ENCODE results near the gene PGLYRP2. TPM values are rescaled to one million over a fixed set of nuclear protein-coding genes. Genes with fewer than 3 reads are reported as not detected.

The PGLYRP2 gene
- total RNA-seq, 2 experiments from 2014 or later = 0.08 TPM; not detected in 1

DNA sequence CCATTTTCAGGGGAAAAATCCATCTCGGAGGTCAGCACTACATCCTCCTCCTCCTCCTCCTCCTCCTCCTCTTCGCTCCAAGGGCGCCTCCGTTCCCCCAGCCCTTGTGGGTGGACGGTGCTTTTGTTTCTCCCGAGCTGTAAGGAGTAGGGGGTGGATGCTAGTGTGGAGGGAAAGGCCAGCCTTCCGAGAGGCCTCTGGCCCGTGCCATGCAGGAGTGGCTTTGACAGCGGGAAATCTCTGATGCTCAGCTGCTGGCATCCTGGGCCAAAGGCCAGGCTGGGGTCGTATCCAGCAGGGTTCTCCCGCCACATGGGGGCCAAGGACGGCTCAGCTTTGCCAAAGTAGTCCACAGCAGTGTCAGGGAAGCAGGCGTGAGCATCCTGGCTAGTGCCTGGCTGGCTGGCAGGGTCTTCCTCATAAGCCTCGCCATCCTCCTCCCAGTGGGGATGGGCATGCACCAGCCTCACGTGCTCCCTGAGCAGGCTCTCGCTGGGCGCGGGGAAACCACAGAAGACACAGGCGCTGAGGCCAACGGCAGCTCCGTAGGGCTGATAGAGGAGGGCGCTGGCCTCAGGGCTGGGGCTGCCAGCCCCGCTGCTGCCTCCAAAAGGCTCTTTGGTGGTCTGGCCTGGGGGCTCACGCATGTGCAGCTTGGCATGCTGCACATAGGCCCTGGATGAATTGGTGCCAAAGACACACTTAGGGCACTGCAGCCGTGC is 40.1 kb downstream of the PGLYRP2 start:
- Mint-ChIP-seq H3K27me3 (no peaks in the 10 kb centered on the region), H3K9me3 (no peaks in the 10 kb centered on the region), H3K36me3 (ENCODE audit: low read depth) (no peaks in the 10 kb centered on the region), H3K27ac (no peak overlapping the region), H3K4me1 (no peaks in the 10 kb centered on the region), H3K4me3 (no peak overlapping the region)
- POLR2A ChIA-PET = no interaction called here
- CTCF ChIA-PET = interaction anchor here (0.6 to 3.8 kb wide), 3 partner anchors 20 to 1539 kb away, joined by 3 to 16 read pairs (median 3); partner anchors contain the start of gene AKAP8L
- DNase-seq = no peak

DNA sequence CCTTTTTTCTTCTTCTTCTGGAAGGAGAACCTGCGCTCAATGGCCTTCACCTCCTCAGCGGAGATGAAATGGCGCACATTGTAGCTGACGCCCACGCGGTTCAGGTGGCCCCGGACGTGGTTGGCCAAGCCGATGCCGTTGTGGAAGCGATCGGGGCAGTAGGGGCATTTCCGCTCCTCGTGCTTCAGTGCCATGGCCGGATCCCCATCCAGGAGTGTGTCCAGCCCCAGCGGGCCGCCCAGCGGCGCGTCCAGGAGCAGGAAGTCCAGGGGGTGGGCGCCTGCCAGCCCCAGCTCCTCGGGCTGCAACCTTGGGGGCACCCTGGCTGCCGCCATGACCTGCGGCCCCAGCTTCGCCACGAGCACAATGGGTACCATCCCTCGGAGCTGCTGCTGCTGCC is 40.7 kb downstream of the PGLYRP2 start:
- Mint-ChIP-seq H3K4me3 (no peak overlapping the region), H3K36me3 (ENCODE audit: low read depth) (no peaks in the 10 kb centered on the region), H3K4me1 (peaks cover 1% of the 10 kb centered on the region), H3K9me3 (no peaks in the 10 kb centered on the region), H3K27me3 (no peaks in the 10 kb centered on the region), H3K27ac (no peak overlapping the region)
- POLR2A ChIA-PET = no interaction called here
- CTCF ChIA-PET = interaction anchor here (0.6 to 3.8 kb wide), 2 partner anchors 19 to 1538 kb away, joined by 3 to 16 read pairs; partner anchors contain the start of gene AKAP8L
- DNase-seq = no peak

DNA sequence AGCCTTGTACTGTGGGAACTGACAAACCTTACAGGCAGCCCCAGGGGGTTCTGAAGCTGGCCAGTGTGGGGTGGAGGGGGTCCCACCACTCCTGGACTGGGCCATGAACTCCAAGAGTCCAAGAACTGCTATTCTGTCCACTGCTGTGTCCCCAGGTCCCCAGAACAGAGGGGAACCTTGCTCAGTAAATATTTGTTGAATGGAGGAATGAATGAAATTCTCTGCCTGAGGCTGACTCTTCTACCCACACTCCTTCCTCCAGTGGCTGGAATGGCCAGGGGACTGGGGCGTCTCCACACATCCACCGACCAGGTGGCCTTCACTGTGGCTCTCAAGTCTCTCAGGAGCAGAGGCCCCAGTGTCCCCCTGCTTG is 41.2 kb downstream of the PGLYRP2 start:
- no peaks in the 10 kb centered on the region for H3K27me3 Mint-ChIP-seq
- no peaks in the 10 kb centered on the region for H3K36me3 Mint-ChIP-seq (ENCODE audit: low read depth)
- ChIA-PET CTCF (interaction anchor here (1.2 to 3.8 kb wide), 2 partner anchors 8 to 19 kb away, joined by 3 to 16 read pairs; partner anchors contain the start of gene AKAP8L), POLR2A (no interaction called here)
- no peak for DNase-seq
- peaks cover 6% of the 10 kb centered on the region for H3K4me1 Mint-ChIP-seq
- H3K9me3 Mint-ChIP-seq = no peaks in the 10 kb centered on the region
- H3K4me3 Mint-ChIP-seq = no peak overlapping the region
- no peak overlapping the region for H3K27ac Mint-ChIP-seq

DNA sequence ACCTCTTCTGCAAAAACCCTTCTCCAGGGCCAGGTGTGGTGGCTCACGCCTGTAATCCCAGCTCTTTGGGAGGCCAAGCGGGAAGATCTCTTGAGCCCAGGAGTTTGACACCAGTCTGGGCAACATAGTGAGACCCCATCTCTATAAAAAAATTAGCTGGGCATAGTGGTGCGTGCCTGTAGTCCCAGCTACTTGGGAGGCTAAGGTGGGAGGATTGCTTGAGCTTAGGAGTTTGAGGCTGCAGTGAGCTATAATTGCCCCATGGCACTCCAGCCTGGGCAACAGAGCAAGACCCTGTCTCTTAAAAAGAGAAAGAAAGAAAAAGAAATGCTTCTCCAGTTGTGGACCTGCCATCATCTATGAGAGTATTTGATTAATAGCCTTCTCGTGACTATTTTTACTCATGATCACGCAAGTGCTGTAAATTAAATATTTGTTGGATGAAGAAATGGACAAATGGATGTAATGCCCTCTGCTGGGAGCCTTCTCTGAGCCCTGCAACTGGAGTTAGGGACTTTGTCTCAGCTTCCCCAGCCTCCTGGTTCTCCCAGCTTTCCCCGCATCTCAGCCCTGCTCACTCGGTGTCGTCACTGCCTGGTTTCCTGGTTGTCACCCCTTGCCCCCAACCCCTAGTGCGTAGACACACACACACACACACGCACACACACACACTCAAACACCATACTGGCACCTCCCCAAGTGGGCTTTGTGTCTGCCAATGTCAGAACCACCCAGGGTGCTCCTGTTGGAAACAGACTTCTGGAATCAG is 41.8 kb downstream of the PGLYRP2 start:
- no peaks in the 10 kb centered on the region for H3K36me3 Mint-ChIP-seq (ENCODE audit: low read depth)
- no peak overlapping the region for H3K27ac Mint-ChIP-seq
- no peak overlapping the region for H3K4me3 Mint-ChIP-seq
- CTCF ChIA-PET = interaction anchor here (0.7 to 3.8 kb wide), 7 partner anchors 8 to 120 kb away, joined by 3 to 16 read pairs (median 5); partner anchors contain the start of gene AKAP8L
- no peaks in the 10 kb centered on the region for H3K9me3 Mint-ChIP-seq
- POLR2A ChIA-PET = no interaction called here
- peaks cover 10% of the 10 kb centered on the region for H3K4me1 Mint-ChIP-seq
- H3K27me3 Mint-ChIP-seq = no peaks in the 10 kb centered on the region
- no peak for DNase-seq

DNA sequence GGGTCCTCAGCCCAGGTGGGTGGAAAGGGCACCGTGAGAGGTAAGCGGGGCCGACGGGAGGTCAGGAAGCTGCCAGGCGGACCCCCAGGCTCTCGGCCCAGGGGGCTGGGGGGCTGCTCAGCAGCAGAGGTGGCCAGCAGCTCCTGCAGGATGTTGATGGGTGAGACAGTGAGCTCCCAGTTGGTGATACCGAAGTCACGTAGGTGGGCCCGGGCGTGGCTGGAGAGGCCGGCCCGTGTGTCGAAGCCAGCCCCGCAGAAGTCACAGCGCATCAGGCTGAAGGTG is 42.5 kb downstream of the PGLYRP2 start:
- Mint-ChIP-seq H3K4me1 (peaks cover 13% of the 10 kb centered on the region), H3K4me3 (no peak overlapping the region), H3K36me3 (ENCODE audit: low read depth) (no peaks in the 10 kb centered on the region), H3K9me3 (no peaks in the 10 kb centered on the region), H3K27me3 (no peaks in the 10 kb centered on the region), H3K27ac (no peak overlapping the region)
- no peak for DNase-seq
- CTCF ChIA-PET = interaction anchor here (1.0 to 3.8 kb wide), 6 partner anchors 9 to 121 kb away, joined by 3 to 16 read pairs (median 6); partner anchors contain the start of gene AKAP8L
- POLR2A ChIA-PET = no interaction called here

DNA sequence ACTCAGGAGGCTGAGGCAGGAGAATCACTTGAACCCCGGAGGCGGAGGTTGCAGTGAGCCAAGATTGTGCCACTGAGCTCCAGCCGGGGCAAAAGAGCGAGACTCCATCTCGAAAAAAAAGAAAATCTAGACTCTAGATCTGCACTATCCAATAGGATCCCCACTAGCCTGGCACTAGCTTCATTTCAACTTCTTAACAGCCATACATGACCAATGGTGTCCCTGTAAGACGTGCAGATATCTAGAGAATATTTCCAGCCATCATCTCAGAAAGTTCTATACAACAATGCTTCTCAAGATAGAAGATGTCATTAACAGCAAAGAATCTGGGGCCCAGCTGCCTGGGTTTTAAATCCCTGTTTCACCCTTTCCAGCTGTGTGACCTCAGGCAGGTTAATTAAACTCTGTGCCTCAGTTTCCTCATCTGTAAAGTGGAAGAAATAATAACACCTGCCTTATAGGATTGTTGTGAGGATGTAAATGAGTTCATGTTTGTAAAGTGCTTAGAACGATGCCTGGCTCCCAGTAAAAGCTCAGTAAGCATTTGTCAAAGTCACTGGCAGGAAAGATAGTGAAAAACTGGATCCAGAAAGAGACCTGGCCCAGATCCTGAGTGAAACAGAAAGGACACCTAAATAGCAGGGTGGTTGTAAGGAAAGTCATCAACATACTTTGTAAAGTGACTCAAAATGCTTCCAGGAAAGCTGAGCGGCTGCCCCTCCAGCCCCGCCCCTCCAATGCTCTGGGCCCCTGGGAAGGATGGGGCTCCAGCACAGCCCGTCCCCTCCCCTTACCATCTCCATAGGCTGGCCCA is 43.1 kb downstream of the PGLYRP2 start:
- no peak overlapping the region for H3K4me3 Mint-ChIP-seq
- H3K9me3 Mint-ChIP-seq = no peaks in the 10 kb centered on the region
- peaks cover 19% of the 10 kb centered on the region for H3K4me1 Mint-ChIP-seq
- H3K27ac Mint-ChIP-seq = no peak overlapping the region
- no peaks in the 10 kb centered on the region for H3K27me3 Mint-ChIP-seq
- peaks cover 5% of the 10 kb centered on the region for H3K36me3 Mint-ChIP-seq (ENCODE audit: low read depth)
- ChIA-PET CTCF (interaction anchor here (1.0 to 3.8 kb wide), 6 partner anchors 8 to 121 kb away, joined by 3 to 16 read pairs (median 6); partner anchors contain the start of gene AKAP8L), POLR2A (interaction anchor here (0.6 kb wide), 2 partner anchors 29 to 47 kb away, joined by 5 to 6 read pairs; no protein-coding TSS in a partner anchor)
- DNase-seq = no peak

DNA sequence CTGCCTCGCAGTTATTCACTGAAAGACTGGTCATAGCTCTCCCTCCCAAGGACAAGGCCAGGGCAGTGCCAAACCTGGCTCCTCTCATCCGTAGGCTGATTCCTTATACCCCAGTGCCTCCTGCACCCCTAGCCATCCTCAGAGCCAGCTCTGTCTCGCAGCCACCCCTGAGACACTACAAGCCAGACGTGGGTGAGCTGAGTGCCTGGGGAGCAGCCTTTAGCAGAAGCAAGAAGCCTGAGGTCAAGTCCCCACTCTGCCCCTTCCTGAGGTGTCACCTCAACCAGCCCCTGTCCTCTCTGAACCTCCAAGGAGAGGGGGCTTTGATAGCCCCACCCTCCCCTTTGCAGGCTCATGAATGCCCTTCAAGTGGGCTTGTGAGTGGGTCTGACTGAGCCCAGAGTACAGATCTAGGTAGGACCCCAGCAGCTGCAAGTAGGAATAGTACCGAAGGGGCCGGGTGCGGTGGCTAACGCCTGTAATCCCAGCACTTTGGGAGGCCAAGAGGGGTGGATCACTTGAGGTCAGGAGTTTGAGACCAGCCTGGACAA is 45.7 kb downstream of the PGLYRP2 start:
- H3K36me3 Mint-ChIP-seq (ENCODE audit: low read depth) = peaks cover 5% of the 10 kb centered on the region
- H3K27me3 Mint-ChIP-seq = no peaks in the 10 kb centered on the region
- ChIA-PET CTCF (interaction anchor here (0.8 to 3.1 kb wide), 5 partner anchors 14 to 453 kb away, joined by 3 to 31 read pairs (median 5); partner anchors contain the start of gene AKAP8L), POLR2A (no interaction called here)
- peaks cover 28% of the 10 kb centered on the region for H3K4me1 Mint-ChIP-seq
- peak overlapping the region; percentile 91 for H3K4me3 Mint-ChIP-seq
- no peak for DNase-seq
- H3K9me3 Mint-ChIP-seq = no peaks in the 10 kb centered on the region
- H3K27ac Mint-ChIP-seq = peak overlapping the region; percentile 97

DNA sequence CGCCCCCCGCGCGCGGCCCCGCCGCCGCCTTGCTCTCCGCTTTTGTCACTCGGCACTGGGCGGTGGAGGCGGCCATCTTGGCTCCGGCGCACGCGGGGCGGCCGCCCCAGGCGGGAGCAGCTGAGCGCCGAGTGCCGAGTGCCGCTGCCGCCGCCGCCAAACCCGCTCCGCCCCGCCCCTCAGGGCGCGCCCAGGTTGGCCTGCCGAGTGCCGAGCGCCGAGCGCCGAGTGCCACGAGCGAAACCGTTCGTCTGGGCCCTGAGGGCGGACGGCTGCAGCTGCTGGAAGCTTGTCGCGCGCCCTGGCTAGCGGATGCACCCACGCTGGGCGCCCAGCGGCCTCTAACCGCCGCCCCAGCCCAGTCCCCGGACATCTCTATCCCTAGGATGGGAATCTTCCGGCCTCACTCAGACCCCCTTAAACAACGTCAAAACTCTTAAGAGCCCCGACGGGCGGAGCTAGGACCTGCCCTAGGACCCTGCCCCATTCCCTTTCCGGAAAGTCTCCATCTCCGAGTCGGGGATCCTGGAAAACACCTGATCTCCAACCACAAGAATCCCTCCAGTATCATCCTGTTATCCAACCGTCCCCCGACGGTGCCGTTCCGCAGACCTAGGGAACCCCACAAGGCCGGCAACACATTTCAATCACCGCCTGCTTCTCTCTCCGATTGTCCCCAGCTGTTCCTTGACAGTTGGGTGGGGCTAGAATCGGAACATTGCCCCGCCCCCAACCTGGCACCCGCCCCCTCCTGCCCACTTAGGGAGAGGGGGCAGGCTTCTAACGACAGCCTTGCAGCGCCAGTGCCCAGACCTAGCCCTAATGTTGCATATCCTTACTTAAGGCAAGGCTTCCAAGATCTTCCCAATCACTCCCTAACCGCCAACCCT is 46.4 kb downstream of the PGLYRP2 start:
- H3K4me1 Mint-ChIP-seq = peaks cover 28% of the 10 kb centered on the region
- DNase-seq = peak; percentile 93
- peaks cover 5% of the 10 kb centered on the region for H3K36me3 Mint-ChIP-seq (ENCODE audit: low read depth)
- H3K4me3 Mint-ChIP-seq = peak overlapping the region; percentile 91
- no peaks in the 10 kb centered on the region for H3K9me3 Mint-ChIP-seq
- H3K27ac Mint-ChIP-seq = peak overlapping the region; percentile 97
- POLR2A ChIA-PET = interaction anchor here (0.7 to 1.0 kb wide), 2 partner anchors 31 to 122 kb away, joined by 3 read pairs; no protein-coding TSS in a partner anchor
- no peaks in the 10 kb centered on the region for H3K27me3 Mint-ChIP-seq
- CTCF ChIA-PET = interaction anchor here (0.6 to 3.1 kb wide), 6 partner anchors 13 to 745 kb away, joined by 3 to 31 read pairs (median 5); partner anchors contain the start of gene AKAP8L

DNA sequence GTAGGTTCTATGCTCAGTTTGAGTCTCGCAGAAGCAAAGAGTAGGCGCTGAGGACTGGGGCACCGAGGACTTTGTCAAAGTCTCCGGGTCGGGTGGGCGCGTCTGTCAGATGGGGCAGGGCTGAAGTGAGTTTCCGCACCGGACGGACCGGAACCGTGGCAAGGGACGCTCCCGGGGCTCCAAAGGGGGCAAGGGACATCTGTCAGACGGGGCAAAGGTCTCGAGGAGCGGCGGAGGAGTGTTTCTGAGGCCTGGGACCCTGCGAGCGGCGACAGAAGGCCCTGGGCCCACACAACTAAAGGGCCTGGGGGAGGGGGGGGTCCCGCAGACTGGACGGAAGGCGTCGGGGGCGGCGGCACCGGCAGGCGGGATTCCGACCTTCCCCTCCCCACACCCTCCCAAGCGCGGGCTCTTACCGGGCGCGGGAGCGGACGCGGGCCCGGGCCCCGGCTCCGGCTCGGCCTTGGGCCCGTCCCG is 47.2 kb downstream of the PGLYRP2 start:
- Mint-ChIP-seq H3K4me3 (peak overlapping the region; percentile 93), H3K36me3 (ENCODE audit: low read depth) (peaks cover 10% of the 10 kb centered on the region), H3K4me1 (peaks cover 28% of the 10 kb centered on the region), H3K27me3 (no peaks in the 10 kb centered on the region), H3K9me3 (no peaks in the 10 kb centered on the region), H3K27ac (peak overlapping the region; percentile 93)
- POLR2A ChIA-PET = interaction anchor here (0.7 to 1.0 kb wide), 2 partner anchors 32 to 123 kb away, joined by 3 read pairs; no protein-coding TSS in a partner anchor
- CTCF ChIA-PET = interaction anchor here (0.6 to 3.1 kb wide), 6 partner anchors 12 to 744 kb away, joined by 3 to 31 read pairs (median 5); partner anchors contain the start of gene AKAP8L
- DNase-seq = peak; percentile 34

DNA sequence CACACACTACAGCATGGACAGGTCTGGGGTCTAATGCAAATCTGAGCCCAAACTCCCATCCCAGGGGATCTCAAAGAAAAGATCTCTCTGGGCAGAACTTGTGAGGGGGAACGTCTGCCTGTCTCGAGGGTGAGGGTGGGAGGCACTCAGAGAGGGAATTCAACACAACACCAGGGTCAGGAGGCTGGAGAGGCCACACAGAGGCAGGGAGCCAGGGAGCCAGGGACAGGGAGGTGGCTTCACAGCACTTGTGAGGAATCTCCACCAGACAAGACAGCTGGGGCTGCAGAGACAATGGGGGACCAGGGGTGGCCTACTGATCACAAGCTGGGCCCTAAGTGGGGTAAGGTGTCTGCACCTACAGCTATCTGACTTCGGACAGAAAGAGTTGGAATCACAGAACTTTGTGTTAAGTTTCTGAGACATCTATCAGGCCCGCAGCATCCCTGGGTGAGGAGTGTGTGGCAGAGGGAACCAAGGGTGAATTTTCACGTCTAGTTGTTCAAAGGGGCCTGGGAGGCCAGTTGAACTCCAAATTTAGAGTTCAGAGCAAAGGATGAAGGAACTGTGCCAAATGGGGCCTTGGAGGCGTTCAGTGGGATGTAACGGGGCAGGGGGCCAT is 47.8 kb downstream of the PGLYRP2 start:
- H3K27me3 Mint-ChIP-seq = no peaks in the 10 kb centered on the region
- ChIA-PET CTCF (interaction anchor here (1.4 to 1.6 kb wide), 3 partner anchors 12 to 125 kb away, joined by 3 to 15 read pairs (median 6); partner anchors contain the start of gene AKAP8L), POLR2A (interaction anchor here (0.6 kb wide), 1 partner anchor 417 kb away, joined by 4 read pairs; no protein-coding TSS in a partner anchor)
- H3K4me3 Mint-ChIP-seq = peak overlapping the region; percentile 93
- H3K36me3 Mint-ChIP-seq (ENCODE audit: low read depth) = peaks cover 15% of the 10 kb centered on the region
- no peak for DNase-seq
- peaks cover 28% of the 10 kb centered on the region for H3K4me1 Mint-ChIP-seq
- no peaks in the 10 kb centered on the region for H3K9me3 Mint-ChIP-seq
- H3K27ac Mint-ChIP-seq = peak overlapping the region; percentile 93

All from activated CD4-positive, alpha-beta T cell treated with anti-CD3 and anti-CD28 coated beads, Interleukin-2, amount 10 ng/mL, durations not matched to agents 7 days and 5 days (primary cell).